IPS DF 4.7 (cell line): Measurements from ENCODE around the gene FLNC.

Source experiments
- DNase-seq: peaks from one replicate; pipeline ENCODE4 v3.0.0-alpha.2; 2013; ENCODE audit warnings: low spot score; ENCODE audit errors: extremely low read depth

Gene FLNC

DNA sequence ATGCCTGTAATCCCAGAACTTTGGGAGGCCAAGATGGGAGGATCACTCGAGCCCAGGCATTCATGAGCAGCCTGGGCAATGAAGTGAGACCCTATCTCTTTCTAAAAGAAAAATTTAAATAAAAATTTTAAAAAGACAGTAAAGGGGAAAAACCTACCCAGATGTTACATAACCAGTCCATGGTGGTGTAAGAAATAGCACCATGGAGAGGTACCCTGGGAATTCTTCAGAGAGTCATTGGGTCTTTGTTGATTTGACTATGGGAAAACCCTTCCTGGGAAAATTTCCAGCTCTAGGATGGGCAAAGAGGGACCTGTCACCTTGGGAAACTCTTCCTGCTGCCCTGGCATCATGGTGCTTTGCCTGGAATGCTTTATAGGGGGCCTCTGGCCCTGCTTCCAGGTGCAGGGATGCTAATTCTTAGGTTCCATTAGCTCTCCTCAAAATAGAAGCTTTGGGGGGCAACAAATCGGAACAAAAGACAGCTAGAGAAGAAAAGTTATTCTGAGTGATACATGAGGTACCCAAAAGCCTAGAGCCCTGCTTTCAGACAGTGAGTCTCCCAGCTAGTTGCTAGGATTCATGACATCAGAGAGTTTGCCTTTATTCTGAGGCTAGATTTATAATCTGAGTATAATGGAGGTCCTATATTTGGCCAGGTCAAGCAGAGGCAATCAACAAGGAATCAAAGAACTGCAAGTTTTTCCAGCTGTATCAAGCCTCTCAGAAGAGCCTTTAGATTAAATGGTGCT lies 28.4 kb upstream of the FLNC start:
- no peak for DNase-seq

DNA sequence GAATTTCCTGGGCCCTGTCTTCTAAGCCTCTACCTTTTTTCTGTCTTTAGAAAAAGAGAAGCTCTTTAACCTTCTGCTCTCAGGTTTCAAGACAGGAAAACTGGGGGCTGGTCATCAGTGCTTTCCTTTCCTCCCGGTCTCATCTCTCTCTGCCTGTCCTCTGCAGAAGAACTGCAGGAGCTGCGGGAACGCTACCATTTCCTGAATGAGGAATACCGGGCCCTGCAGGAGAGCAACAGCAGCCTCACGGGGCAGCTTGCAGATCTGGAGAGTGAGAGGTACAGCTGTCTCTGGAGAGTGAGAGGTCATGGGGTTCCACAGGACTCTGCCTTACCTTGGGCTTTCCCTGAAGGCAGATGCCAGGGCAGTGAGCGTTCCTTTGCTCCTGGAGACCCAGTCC lies 25.7 kb upstream of the FLNC start:
- DNase-seq: no peak

DNA sequence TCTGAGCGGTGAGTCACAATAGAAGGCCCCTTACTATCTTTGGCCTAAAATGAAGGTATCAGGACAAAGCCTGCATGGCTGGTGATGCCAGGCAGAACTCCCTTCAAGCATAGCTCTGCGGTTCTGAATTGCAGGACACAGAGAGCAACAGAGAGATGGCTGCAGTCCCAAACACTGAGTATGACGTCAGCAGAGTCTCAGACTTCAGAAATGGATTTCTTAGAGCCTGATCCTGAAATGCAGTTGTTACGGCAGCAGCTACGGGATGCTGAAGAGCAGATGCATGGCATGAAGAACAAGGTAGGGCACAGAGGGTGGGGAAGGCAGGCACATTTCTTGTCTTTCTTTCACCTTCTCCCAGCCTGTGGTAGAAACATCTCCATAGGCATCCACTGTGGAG lies 25.0 kb upstream of the FLNC start:
- no peak for DNase-seq

DNA sequence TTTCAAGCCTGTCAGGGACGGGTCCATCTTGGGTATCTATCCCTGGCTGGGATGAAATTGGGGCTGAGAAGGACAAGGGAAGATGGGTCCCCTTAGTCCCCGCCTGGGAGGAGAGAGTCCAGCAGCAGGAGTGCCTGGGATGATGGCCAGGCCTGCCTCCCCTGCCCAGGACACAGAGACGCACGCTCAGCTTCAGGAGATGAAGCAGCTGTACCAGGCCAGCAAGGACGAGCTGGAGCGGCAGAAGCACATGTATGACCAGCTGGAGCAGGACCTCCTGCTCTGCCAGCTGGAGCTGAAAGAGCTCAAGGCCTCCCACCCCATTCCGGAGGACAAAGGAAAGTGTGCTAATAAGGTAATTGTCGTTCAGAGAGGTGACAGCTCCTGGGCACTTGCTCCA lies 23.0 kb upstream of the FLNC start:
- DNase-seq: no peak

DNA sequence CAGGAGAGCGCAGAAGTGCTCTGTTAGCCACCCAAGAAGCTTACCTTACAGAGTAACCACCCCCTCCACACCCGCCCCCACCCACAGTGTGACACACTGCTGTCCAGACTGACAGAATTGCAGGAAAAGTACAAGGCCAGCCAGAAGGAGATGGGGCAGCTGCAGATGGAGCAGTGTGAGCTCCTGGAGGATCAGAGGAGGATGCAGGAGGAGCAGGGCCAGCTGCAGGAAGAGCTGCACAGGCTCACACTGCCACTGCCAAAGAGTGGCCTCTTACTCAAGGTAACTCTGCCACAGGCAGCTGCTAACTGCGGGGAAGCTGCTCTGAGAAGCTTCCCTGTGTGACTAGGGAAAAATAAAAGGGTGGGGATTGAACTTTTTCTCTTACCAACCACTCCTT lies 20.8 kb upstream of the FLNC start:
- DNase-seq: no peak

DNA sequence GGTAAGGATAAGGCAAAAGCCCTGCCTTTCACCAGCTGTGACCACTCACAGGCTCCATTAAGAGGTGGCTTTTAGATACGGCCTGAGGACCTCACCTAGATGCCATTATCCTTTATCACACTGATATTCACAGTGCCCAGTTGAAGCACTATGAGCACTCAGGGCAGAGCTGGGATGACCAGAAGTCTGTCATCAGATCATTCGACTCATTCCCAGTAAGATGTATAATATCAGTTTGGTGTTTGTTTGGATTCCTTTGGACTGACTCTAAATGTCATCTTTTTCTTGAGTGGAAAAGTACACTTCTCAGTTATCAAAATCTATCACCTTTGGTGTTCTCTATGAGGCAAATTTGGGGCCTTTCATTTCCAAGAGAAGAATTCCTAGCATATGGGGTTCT lies 19.7 kb upstream of the FLNC start:
- DNase-seq: no peak

DNA sequence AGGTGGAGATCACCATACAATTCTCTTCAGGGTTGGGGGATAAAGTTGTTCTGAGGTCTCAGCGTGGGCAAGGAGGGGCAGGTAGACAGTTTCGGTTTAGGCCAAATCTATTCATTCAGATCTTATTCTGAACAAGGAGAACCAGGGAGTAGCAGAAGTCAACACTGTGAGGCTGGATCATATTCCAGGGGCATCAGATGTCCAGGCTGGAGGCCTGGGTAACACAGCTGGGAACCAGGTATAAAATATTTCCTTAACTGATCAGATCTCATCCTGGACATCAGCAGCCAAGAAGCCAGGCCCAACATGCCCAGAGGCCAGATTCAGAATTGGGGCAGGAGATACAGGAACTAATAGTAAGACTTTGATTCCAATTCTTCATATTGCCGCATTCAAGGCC lies 19.2 kb upstream of the FLNC start:
- DNase-seq: no peak

DNA sequence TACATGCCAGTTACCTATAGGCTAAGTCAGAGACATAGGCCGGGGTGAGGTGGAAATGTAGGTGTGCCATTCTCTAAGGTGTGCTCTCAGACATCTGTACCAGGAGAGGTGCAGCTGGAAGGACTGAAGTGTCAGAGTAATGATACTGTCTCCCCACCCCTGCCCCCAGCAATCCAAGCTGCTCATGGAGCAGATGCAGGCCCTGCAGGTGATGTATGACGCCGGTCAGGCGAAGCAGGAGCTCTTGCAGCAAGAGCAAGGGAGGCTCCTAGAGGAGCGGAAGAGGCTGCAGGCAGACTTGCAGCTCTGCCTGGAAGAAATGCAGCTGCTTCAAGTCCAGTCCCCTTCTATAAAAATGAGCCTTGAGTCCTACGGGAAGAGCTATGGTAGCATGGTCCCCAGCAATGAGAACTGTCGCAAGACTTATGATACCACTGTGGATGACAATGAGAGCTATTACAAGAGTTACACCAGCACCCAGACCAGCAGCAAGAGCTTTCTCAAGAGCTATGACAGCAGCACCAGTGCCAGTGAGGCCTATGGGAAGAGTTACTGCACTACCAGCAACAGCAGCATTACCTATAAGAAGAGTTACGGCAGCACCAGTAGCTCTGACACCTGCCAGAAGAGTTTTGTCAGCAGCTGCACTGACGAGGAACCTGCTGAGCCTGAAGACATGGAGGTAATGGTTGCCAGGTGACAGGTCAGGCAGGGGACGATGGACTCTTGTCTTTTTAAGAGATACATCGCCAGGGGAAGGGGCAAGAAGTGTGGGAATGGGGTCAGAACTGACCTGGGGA lies 18.4 kb upstream of the FLNC start:
- no peak for DNase-seq

DNA sequence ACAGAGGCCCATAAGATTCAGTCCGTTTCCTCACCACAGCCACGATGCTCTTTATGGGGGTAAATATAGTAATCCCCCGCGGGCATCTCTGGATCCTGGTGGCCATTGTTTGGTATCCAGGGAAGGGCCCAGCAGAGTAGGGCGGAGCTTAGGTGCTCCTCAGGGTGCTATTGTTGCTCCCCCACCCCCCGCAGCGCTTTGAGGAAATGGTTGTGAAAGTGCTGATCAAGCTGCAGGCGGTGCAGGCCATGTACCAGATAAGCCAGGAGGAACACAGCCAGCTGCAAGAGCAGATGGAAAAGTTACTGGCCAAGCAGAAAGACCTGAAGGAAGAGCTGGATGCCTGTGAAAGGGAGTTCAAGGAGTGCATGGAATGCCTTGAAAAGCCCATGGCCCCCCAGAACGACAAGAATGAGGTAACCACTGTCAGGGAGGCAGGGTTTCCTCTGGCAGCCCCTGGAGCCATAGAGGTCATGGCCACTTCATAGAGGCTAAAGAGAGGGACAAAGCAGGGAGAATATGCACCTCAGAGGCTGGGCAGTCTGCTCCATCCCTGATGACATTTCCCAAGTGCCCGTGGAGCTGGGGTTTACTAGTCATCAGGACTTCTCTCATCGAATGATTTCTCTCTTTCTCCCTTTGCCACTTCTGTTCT lies 17.6 kb upstream of the FLNC start:
- no peak for DNase-seq

DNA sequence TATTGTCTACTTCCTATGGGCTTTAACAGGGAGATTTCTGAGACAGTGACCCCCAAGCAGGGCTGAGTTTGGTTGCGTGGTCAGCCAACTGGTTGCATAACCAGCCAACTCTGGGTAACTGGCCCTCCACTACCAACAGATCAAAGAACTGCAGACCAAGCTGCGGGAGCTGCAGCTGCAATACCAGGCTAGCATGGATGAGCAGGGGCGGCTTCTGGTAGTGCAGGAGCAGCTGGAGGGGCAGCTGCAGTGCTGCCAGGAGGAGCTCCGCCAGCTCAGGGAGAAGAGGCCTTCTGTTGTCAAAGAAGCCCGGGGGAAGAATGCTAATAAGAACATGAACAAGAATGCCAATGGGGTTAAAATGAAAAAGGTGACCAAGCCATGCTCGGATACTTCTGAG lies 15.7 kb upstream of the FLNC start:
- no peak for DNase-seq

DNA sequence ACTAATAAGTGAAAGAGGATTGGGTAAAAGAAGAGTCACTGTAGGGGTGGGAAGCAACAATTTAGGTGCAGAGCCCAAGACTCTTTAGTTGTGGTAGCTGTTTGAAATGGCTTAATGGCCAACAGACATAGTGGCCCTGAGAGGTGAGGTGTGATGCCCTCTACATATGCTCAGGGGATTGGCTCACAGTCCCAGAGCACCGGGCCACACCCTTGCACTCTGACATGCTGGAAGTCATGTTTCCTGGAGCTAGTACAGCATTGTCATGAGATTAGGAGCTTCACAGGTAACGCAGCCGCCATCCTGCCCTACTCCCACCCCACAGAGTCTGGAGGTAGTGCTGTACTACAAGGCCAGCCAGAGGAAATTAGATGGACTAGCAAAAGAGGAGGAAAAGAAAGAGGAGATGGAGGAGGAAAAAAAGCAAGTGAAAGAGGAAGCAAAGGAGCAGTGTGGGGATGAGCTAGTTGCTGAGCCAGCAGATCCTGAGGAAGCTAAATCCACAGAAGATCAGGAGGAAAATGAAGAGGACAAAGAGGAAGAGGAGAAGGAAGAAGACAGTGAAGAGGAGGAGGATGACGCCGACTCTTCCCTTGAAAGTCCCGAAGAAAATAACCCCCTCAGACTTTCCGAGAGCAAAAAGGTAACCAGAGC lies 14.8 kb upstream of the FLNC start:
- no peak for DNase-seq

DNA sequence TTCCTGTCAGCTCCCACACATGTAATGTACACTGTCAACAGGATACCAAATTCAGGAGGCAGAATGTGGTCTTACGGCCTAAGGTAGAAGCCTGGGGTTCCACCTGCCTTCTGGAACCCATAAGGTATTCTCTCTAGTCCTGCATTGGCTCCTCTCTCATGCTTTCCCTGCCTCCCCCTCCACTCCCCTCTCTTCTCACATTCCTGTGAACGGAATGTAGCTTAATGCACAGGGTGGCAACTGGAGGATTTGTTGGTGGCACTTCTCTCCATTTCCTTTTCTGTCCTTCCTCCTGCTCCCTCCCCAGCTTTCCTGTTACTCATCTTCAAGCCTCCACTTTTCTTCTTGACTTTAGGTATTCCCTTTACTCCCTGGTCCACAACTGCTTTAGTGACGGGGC lies 11.5 kb upstream of the FLNC start:
- no peak for DNase-seq

DNA sequence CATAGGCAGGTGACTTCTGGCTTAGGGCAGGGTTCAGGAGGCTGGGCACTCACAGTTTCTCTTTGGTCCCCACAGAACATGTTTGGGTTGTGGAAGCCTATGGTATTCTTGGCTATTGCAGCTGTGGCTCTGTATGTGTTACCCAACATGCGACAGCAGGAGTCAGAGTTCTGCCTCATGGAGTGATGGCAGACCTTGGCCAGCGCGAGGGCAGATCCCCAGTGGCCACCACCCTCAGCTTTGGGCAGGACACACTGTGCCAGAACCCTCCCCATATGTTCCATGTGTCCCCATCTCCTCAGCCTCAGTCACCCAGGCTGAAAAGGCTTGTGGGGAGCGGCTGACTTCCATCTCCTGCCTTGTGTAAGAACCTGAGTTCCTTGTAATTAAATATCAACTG lies 8.5 kb upstream of the FLNC start:
- no peak for DNase-seq

DNA sequence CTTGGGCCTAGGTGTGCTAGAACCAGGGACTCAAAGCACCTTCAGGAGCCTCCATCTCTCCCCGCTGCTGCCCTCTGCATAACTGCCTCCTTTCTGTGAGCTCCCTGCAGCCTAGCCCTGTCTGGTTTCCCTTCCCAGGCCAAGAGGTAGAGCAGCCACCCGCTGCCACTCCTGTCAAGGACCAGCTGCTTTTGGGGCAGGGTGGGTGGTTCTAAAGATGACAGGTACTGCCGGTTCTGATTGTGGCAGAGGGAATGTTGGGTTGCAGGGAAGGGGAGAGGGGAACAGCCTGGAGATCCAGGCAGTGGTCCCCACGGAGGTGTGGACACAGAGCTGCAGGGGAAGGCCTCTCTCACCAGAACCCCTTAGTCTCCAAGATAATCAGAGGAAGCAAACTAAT lies 3.7 kb upstream of the FLNC start:
- no peak for DNase-seq

DNA sequence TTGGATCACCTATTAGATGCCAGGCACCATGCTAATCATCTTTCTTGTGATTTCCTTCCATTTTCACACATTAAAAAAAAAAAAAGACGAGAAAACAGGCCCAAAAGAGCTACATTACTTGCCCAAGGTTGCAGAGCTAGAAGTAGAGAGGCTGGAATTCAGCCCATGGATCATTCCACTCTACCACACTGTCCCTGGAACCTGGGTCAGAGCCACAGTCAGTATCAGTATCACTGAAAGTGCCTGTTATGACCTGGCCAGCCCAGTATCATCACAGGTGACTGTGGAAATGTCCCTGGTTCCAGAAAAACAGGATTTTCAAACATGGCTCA lies 3.3 kb upstream of the FLNC start:
- DNase-seq: no peak

DNA sequence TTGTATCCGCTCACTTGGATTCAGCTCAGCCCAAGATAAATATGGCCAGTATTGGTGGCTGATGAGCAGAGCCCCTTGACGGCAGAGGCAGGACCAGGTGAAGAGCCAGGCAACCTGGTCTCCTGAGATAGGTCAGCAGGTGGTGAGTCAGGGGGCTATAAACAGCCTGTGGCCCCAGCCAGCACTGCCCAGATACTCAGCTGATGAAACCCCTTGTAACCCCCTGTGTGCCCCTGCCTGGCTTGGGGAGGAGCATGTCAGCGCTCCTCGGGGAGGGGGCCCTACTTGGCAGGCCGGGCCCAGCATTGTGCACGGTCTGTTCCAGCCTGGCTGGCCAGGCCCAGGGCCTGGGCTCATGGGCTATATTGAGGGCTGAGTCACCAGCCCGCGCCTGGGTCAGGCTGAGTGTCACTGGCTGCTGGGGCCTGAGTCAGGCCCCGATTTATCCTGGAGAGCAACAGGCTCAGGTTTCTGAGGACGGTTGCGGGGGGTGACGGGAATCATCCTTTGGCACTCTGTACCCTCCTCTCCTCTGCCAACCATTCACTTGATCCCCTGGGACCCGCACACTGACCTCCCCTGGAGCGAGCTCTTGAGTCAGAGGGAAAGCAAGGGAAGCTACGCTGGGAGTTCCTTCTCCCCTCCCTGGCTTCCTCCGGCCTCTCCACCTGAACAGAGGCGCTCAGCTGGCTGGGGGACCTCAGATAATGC lies 2.8 kb upstream of the FLNC start:
- no peak for DNase-seq

DNA sequence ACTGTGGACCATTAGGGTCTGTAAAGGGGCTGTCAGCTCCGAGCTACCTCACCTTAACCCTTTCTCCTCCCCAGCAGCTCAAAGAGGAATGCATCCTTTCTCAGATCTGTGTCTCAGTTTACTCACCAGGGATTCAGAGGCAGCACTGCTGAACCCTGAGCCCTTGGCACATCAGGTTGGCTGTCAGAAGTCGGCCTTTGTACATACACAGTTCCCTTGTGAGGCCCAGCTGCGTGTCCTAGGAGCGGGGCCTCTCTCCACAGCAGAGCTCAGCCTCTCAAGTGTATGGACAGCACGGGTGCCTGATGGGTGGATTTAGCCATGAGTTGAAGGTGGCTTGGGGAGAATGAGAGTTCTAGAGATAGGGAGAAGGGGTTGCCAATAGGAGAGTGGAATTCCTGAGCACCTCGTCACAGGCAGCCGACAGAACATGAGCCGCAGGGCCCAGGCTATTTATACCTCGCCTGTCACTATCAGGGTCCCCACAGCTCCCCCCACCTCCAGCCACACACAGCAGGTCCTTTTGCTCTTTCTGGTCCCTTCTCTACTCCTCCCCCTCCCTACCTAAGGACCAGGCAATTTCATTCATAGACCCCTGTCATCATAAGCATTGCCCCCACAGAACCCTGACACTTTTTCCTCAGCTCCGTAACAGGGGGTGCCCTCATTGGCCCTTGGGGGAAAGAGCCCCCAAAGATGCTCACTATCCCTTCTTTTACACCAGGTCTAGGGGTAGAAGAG lies 2.1 kb upstream of the FLNC start:
- DNase-seq: no peak

DNA sequence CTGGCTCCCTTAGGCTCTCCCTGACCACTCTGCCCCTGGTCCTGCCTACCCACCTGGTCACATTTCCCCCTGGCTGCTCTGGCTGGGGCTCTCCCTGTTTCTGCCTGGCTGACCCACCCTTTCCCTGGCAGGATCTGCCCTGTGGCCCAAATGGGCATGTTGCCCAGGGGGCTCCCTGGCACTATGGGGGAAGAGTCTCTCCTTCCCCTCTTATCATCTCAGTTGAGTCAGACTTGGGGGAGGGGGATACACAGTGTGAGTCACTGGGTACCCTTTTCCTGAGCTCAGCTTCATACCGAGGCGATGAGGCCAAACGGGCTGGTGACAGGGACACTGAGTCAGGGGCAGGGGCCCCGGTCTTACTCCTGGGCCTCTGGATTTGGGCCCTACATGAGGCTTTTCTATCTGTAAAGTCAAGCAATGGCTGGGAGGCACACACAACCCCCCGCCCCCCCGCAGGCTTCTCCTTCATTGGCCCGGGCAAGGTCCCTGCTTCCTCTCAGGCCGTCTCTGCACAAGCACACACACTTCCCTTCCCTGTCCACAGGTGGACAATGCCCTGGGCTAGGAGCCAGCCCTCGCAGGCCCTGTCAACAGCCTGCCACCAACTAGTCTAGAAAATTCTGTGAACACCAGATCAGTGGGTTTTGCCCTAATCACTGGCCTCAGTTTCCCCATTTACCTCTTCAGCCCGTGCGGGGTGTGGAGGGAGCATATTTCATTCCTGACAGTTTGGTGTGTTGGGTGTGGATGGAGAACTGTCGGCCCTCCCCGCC lies 627 bp upstream of the FLNC start:
- no peak for DNase-seq

DNA sequence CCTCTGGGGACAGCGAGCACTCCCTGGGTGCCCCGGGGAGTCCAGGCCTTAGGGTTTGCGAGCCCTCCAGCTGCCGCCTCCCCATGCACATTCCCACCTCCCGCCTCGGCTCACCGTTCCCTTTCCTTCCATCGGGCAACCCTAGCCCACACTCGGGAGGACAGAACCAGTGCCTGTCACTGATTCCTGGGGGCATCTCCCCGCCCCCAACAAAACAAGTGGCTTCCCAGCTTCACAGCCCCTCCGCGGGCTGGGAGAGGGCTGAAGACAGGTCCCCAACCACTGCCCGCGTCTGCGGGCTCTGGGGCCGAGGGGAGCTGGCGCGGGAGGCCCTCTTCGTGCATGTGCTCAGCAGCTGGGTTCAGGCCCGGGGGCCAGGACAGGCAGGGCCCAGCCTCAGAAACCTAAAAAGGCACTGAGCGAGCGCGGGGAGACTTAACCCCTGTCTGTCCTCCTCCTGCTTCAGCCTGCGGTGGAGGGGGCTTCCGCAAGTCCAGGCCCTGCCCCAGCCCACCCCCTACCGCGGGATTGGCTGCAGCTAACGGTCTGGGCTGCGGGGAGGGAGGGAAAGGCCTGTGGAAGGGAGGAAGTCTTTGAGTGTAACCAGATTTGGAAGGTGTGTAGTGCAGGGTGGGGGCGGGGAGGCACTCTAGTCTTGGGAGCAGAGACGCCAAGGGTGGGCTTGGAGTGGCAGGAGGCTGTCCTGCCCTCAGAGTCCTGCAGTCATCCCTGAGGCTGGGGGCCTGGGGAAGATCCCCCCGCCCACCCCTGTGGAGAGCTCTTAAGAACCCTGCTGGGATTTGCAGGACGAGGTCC lies 1.2 kb downstream of the FLNC start:
- no peak for DNase-seq
